ENCODE measurements around the gene BNIP3. TPM values are rescaled to one million over a fixed set of nuclear protein-coding genes. Genes with fewer than 3 reads are reported as not detected.
A peak's percentile ranks its signal among the peaks of the same experiment; 100 is the strongest.
"Not testable (repeated sequence)": the region's sequence is repeated elsewhere in the genome, so short reads cannot be mapped to it uniquely, and the experiment has no call there.

BNIP3 gene
- total and polyA plus RNA-seq, 4 donors = 55.5 to 78.4 (median 70.6) TPM

DNA sequence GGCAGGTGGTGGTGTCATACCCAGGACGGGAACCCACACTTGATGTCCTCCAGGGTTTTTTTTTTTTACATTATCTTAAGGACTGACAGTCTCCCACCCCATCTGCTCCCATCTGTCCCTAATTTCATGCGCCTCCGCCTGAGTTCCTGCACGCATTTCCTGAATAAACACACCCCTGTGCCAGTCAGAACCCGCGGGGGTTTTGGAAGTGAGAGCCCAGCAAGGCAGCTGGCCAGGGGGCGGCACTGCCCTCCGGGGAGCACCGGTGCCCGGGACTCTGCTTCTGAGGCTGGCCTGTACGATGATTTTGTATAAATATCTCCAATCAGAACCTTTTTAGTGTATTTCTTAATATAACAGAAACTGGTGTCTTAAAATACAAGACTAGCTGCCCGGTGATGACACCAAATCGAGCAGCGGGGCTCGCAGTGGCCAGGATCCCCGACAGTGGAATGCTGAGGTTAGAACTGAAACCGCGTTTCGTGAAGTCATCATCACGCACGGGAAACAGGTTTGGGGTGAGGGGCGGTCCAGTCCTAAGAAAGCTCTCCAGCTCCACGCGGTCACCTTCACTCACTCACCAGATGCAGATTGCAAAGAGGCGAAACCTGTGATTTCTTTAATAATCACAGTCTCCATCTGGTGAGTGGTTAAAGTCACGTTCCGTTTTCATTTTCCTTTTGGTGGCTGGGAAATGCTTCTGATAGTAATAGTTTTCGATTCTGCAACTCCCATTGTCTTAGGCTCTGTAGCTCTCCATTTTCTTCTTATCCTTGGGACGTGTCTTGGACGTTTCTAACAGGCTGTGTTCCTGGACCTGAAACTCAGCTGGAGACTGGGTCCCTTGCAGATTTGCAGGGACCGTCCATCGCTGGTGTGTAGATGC is 19.7 kb downstream of the BNIP3 start:
- DNase-seq (ENCODE audit: low read depth in 4 of 6, low spot score in 6 of 6) = peak in 2 of 6 donors; percentile 25 to 37
- Histone ChIP-seq H3K36me3 (ENCODE audit: control insufficient read depth, insufficient read depth, low read length) (peaks cover 66% of the 10 kb centered on the region), H3K27ac (ENCODE audit: low read depth, low read length) (no peak overlapping the region), H3K4me1 (ENCODE audit: control insufficient read depth, insufficient read depth, low read length) (peaks cover 6% of the 10 kb centered on the region), H3K4me3 (ENCODE audit: low read depth, low read length) (no peak overlapping the region), H3K27me3 (ENCODE audit: control insufficient read depth, insufficient read depth, low read length) (no peaks in the 10 kb centered on the region), H3K9me3 (ENCODE audit: control insufficient read depth, insufficient read depth, low read length) (no peaks in the 10 kb centered on the region)
- WGBS (ENCODE audit: insufficient coverage) = 79% methylated on average over 12 of the region's 32 CpGs

DNA sequence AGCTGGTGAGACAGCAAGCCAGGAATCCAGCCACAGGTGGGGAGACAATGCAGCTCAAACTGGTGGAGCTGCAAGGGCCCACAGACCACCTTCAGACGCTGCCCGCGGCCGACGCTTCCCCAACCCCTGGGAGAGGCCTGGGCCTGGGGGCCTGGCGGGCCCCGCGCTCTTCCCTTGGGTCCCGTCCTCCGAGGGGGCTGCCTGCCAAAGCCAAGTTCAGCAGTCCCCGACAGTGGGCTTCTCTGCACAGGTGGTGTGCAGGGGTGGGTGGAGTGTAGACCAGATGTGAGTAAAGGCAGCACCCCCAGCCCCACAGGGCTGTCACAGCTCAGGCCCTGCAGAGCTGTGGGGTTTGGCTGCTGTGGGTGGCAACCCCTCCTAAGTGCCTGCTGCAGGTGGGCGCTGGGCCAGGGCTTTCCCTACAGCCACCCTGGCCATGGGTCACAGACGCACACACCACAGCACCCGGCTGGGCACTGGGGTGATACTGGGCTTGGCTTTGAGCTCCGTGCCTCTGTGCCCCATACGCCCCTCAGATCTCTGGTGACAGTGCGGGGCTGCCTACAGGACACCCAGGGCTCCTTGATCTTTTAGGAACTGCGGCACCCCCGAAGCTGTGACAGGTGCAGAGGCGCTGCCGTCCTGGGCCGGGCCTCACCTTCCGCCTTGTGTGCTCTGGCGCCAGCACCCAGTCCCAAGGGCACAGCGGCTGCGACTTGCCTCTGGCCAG is 20.5 kb downstream of the BNIP3 start:
- 81% methylated on average over 25 of the region's 26 CpGs for WGBS (ENCODE audit: insufficient coverage)
- no peak overlapping the region for H3K27ac ChIP-seq (ENCODE audit: low read depth, low read length)
- H3K36me3 ChIP-seq (ENCODE audit: control insufficient read depth, insufficient read depth, low read length) = peaks cover 67% of the 10 kb centered on the region
- H3K27me3 ChIP-seq (ENCODE audit: control insufficient read depth, insufficient read depth, low read length) = no peaks in the 10 kb centered on the region
- no peak for DNase-seq (ENCODE audit: low read depth in 4 of 6, low spot score in 6 of 6)
- no peaks in the 10 kb centered on the region for H3K9me3 ChIP-seq (ENCODE audit: control insufficient read depth, insufficient read depth, low read length)
- H3K4me1 ChIP-seq (ENCODE audit: control insufficient read depth, insufficient read depth, low read length) = peaks cover 6% of the 10 kb centered on the region
- H3K4me3 ChIP-seq (ENCODE audit: low read depth, low read length) = no peak overlapping the region

DNA sequence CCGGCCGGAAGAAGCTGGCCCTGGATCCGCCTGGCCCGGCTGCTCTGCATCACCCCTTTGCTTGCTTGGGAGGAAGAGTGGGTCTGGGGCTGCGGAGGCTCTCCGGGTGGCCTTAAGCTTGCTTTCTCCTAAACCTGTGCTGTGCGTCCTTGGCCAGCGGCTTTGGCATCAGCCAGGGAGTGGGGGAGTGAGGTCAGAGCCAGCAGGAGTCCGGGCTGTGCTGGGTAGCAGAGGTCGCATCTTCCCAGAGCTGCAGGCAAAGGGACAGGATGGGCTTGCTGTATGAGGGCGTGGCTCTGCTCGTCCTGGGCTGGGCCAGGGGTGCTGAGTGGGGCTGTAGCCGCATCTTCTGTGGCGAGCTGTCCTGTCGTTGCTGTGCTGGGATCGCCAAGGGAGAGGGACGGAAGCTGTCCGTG is 21.1 kb downstream of the BNIP3 start:
- no peak for DNase-seq (ENCODE audit: low read depth in 4 of 6, low spot score in 6 of 6)
- WGBS (ENCODE audit: insufficient coverage) = 81% methylated on average over 18 of the region's 18 CpGs
- Histone ChIP-seq H3K4me3 (ENCODE audit: low read depth, low read length) (no peak overlapping the region), H3K36me3 (ENCODE audit: control insufficient read depth, insufficient read depth, low read length) (peaks cover 70% of the 10 kb centered on the region), H3K27ac (ENCODE audit: low read depth, low read length) (no peak overlapping the region), H3K4me1 (ENCODE audit: control insufficient read depth, insufficient read depth, low read length) (peaks cover 6% of the 10 kb centered on the region), H3K9me3 (ENCODE audit: control insufficient read depth, insufficient read depth, low read length) (no peaks in the 10 kb centered on the region), H3K27me3 (ENCODE audit: control insufficient read depth, insufficient read depth, low read length) (no peaks in the 10 kb centered on the region)

DNA sequence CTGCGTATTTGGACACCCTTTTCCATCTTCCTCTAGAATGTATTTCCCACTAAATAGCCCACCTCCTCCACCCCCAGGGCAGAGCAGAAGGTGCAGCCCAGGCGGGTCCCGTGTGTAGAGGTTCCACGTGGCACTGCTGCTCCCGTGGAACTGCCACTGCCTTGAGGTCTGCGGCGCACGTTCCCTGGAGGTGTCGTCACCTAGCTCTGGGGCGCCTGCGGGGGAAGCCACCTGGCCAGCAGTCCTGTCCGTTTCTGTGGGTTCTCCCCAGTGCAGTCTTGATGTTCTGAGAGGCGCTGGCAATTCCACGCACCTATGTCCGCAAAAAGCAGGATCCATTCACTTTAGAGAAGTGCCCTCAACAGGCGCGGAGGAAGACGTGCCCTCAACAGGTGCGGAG is 21.9 kb downstream of the BNIP3 start:
- Histone ChIP-seq H3K4me3 (ENCODE audit: low read depth, low read length) (no peak overlapping the region), H3K36me3 (ENCODE audit: control insufficient read depth, insufficient read depth, low read length) (peaks cover 68% of the 10 kb centered on the region), H3K9me3 (ENCODE audit: control insufficient read depth, insufficient read depth, low read length) (no peaks in the 10 kb centered on the region), H3K27me3 (ENCODE audit: control insufficient read depth, insufficient read depth, low read length) (no peaks in the 10 kb centered on the region), H3K4me1 (ENCODE audit: control insufficient read depth, insufficient read depth, low read length) (peaks cover 6% of the 10 kb centered on the region), H3K27ac (ENCODE audit: low read depth, low read length) (no peak overlapping the region)
- DNase-seq (ENCODE audit: low read depth in 4 of 6, low spot score in 6 of 6) = no peak
- 95% methylated on average over 16 of the region's 19 CpGs for WGBS (ENCODE audit: insufficient coverage)

DNA sequence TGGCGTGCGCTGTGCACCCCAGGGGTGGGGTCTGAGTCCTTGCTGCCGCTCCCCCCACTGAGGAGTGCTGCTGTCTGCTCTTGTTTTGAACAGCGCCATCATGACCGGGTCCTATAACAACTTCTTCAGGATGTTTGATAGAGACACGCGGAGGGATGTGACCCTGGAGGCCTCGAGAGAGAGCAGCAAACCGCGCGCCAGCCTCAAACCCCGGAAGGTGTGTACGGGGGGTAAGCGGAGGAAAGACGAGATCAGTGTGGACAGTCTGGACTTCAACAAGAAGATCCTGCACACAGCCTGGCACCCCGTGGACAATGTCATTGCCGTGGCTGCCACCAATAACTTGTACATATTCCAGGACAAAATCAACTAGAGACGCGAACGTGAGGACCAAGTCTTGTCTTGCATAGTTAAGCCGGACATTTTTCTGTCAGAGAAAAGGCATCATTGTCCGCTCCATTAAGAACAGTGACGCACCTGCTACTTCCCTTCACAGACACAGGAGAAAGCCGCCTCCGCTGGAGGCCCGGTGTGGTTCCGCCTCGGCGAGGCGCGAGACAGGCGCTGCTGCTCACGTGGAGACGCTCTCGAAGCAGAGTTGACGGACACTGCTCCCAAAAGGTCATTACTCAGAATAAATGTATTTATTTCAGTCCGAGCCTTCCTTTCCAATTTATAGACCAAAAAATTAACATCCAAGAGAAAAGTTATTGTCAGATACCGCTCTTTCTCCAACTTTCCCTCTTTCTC is 26.0 kb downstream of the BNIP3 start:
- DNase-seq (ENCODE audit: low read depth in 4 of 6, low spot score in 6 of 6) = no peak
- WGBS (ENCODE audit: insufficient coverage) = 97% methylated on average over 35 of the region's 38 CpGs
- peaks cover 78% of the 10 kb centered on the region for H3K36me3 ChIP-seq (ENCODE audit: control insufficient read depth, insufficient read depth, low read length)
- H3K9me3 ChIP-seq (ENCODE audit: control insufficient read depth, insufficient read depth, low read length) = no peaks in the 10 kb centered on the region
- H3K27ac ChIP-seq (ENCODE audit: low read depth, low read length) = no peak overlapping the region
- no peaks in the 10 kb centered on the region for H3K27me3 ChIP-seq (ENCODE audit: control insufficient read depth, insufficient read depth, low read length)
- H3K4me1 ChIP-seq (ENCODE audit: control insufficient read depth, insufficient read depth, low read length) = no peaks in the 10 kb centered on the region
- no peak overlapping the region for H3K4me3 ChIP-seq (ENCODE audit: low read depth, low read length)

DNA sequence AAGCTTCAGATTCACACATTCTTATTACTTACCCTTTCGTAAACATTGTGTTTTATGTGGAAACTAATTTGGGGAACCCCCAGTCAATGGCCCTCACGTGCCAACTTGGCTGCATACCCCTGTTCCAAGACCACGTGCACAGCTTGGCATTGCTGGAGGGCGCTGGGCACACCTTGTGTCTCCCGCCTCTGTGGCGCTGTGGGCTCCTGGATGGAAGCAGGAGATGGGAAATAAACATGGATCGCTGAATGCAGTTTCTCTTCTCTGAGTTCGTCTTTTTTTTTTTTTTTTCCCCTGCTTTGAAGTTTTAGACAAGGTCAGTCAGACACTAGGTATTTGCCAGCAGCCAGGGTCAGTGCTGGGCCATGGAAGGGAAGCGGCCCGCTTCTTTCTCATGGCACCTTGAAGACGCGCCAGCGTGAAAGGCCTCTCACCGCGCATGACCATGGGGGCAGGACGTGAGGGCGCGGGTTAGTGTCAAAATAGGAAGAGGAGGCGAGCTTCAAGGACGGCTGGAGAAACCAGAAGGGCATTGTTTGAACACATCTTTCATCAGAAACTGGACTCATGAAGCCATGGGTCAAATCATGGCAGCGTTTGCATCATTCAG is 27.3 kb downstream of the BNIP3 start:
- DNase-seq (ENCODE audit: low read depth in 4 of 6, low spot score in 6 of 6) = peak in 1 of 6 donors; percentile 29
- no peak overlapping the region for H3K27ac ChIP-seq (ENCODE audit: low read depth, low read length)
- H3K27me3 ChIP-seq (ENCODE audit: control insufficient read depth, insufficient read depth, low read length) = no peaks in the 10 kb centered on the region
- no peak overlapping the region for H3K4me3 ChIP-seq (ENCODE audit: low read depth, low read length)
- H3K4me1 ChIP-seq (ENCODE audit: control insufficient read depth, insufficient read depth, low read length) = no peaks in the 10 kb centered on the region
- peaks cover 74% of the 10 kb centered on the region for H3K36me3 ChIP-seq (ENCODE audit: control insufficient read depth, insufficient read depth, low read length)
- no peaks in the 10 kb centered on the region for H3K9me3 ChIP-seq (ENCODE audit: control insufficient read depth, insufficient read depth, low read length)
- 90% methylated on average over 18 of the region's 21 CpGs for WGBS (ENCODE audit: insufficient coverage)

DNA sequence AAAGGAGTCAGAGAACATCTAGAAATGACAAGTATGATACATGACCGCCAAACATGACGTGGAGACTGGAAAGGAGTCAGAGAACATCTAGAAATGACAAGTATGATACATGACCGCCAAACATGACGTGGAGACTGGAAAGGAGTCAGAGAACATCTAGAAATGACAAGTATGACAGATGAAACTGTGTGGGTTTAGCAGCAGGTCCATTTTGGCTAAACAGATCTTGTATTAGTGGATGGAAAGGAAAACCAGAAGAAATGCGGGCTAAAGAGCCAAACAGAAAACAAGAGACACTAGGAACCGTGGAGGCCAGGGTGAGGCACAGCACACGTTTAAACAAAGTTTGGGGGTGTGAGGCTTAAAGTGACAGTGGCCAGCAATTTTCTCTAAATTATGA is 31.8 kb downstream of the BNIP3 start:
- not testable (repeated sequence) for H3K27me3 ChIP-seq (ENCODE audit: control insufficient read depth, insufficient read depth, low read length); H3K4me3 ChIP-seq (ENCODE audit: low read depth, low read length); H3K9me3 ChIP-seq (ENCODE audit: control insufficient read depth, insufficient read depth, low read length); H3K4me1 ChIP-seq (ENCODE audit: control insufficient read depth, insufficient read depth, low read length); DNase-seq (ENCODE audit: low read depth in 4 of 6, low spot score in 6 of 6); H3K27ac ChIP-seq (ENCODE audit: low read depth, low read length)
- WGBS (ENCODE audit: insufficient coverage) = 90% methylated on average over 2 of the region's 7 CpGs
- H3K36me3 ChIP-seq (ENCODE audit: control insufficient read depth, insufficient read depth, low read length) = peaks cover 81% of the 10 kb centered on the region

DNA sequence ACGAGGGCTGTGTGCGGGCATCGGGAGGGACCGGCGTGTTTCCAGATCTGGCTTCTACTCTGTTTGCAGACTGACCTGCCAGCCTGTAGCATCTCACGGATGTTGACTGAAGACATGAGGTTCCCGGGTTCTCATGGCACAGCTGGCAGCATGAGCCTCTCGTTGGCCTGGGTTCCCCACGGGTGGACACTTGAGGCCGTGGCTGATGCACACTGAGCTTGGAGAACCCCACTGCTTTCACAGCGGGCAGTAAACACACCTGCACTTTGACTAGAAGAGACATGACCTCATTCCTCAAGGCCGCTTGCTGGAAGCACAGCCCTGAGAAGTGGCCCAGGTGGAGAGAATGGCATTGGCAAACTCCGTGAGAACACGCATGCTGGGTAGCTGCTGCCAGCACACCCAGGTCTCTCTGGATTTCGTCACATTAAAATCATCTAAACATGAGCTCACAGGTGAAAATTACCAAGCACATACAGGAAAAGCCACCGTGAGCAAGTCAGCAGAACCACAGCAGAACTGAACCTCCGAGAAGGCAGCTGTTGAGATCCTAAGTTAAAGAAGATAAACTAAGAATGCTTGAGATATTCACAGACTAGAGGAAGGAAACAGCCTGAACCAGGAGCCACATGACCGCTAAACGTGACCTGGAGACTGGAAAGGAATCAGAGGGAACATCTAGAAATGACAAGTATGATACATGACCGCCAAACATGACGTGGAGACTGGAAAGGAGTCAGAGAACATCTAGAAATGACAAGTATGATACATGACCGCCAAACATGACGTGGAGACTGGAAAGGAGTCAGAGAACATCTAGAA is 32.5 kb downstream of the BNIP3 start:
- no peak for DNase-seq (ENCODE audit: low read depth in 4 of 6, low spot score in 6 of 6)
- no peak overlapping the region for H3K27ac ChIP-seq (ENCODE audit: low read depth, low read length)
- no peaks in the 10 kb centered on the region for H3K27me3 ChIP-seq (ENCODE audit: control insufficient read depth, insufficient read depth, low read length)
- WGBS (ENCODE audit: insufficient coverage) = 95% methylated on average over 12 of the region's 23 CpGs
- H3K36me3 ChIP-seq (ENCODE audit: control insufficient read depth, insufficient read depth, low read length) = peaks cover 76% of the 10 kb centered on the region
- H3K4me3 ChIP-seq (ENCODE audit: low read depth, low read length) = no peak overlapping the region
- no peaks in the 10 kb centered on the region for H3K4me1 ChIP-seq (ENCODE audit: control insufficient read depth, insufficient read depth, low read length)
- no peaks in the 10 kb centered on the region for H3K9me3 ChIP-seq (ENCODE audit: control insufficient read depth, insufficient read depth, low read length)
